ENCODE data around the gene HS3ST4.

HS3ST4 gene

DNA sequence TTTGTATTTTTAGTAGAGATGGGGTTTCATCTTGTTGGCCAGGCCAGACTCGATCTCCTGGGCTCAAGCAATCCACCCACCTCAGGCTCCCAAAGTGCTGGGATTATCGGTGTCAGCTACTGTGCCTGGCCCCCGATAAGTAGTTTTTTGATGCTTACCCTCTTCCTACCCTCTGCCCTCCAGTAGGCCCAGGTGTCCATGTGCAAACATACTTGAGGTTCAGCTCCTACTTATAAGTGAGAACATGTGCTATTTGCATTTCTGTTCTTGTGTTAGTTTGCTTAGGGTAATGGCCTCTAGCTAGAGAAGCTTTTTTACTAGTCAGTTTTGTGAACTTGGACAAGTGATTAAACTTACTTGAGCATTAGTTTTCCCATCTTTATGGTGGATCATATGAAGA is 136.8 kb downstream of the HS3ST4 start:
- DNase-seq: no peak

DNA sequence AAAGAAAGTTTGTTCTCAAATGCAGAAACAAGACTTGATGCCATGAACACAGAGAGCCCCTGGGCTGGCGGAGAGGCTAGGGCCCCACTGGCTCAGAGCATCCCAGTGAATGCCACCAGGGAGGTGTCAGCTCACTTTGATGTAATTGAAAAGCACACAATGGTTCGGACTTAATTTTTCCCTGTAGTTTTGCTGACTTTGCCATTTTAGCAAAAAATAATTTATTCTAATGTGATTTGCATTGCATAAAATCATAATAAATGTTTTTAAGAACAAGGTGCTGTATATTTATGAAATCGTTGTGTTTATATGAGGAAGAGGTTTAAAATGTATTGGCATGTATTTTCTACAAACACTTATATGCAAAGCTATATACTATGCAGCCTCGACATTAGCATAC is 140.5 kb downstream of the HS3ST4 start:
- no peak for DNase-seq

DNA sequence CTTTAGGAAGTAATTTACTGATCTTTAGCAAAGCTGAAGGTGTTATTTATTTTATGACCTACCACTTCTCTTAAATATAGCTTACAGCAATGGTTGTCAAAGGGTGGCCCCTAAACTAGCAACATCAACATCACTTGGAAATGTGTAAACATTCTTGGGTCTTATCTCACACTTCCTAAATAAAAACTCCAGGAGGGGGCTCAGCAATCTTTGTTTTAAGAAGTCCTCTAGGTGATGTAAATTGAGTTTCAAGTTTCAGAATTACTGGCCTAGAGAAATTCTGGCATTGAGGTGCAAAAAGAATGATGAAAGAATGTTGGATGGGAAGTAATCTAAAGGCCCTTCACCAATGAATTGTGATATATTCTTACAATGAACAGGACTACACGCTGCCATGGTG is 142.3 kb downstream of the HS3ST4 start:
- no peak for DNase-seq

DNA sequence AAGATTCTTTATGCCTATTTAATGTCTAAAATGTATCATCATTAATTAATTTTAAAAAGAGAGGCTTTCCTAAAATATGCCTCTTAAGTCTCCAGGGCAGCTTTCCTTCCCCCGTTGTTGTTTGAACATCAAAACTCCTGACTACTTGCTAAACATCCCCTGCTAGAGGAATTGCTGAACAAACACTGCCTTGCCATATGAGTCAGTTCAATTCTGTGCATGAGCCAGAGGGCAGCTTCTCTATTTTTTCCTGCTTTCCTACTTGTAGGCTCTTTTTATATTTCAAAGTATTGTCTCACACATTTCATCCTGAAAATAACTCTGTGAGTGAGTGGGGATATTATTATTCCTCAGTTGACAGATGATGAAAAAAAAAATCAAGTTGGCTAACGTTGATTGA is 143.4 kb downstream of the HS3ST4 start:
- DNase-seq: no peak

DNA sequence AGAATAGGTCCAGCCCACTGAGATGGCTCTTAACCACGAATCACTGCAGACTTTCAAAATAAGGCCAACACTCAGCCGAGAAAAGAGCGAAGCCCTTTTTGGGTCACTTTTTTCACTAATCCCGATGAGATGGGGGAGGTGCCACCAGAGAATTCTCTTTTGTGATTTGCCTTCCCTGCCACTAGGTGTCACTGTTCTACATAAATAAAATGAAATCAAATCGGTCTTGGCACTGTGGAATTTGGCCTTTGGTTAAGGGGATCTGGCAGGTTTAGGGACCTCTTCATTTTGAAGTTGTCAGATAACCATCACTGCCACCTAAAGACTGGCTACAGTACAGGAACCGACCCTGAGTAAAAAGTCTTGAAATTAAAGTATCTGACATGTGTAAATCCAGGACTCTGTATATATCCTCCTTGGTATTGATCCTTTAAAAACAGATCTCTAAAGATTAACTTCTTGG is 147.0 kb downstream of the HS3ST4 start:
- peak; percentile 0 for DNase-seq

DNA sequence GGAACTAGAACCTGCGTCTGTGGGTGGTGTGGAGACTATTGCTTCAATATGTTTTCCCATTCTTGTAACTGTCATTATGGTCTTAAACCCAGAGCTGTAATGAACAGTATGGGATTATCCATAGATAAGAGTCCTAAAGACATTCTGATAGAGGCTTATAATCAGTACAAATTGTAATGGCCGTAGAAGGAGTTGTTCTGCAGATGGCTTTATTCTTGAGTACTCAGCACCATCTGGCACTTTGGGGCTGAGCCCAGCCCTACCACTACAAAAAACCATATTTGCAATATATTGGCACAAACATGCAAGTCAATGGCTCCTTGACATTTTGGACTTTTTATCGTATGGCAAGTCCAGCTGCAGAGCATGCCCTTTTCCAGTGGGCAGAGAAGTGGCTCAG is 150.0 kb downstream of the HS3ST4 start:
- DNase-seq: peak; percentile 23

DNA sequence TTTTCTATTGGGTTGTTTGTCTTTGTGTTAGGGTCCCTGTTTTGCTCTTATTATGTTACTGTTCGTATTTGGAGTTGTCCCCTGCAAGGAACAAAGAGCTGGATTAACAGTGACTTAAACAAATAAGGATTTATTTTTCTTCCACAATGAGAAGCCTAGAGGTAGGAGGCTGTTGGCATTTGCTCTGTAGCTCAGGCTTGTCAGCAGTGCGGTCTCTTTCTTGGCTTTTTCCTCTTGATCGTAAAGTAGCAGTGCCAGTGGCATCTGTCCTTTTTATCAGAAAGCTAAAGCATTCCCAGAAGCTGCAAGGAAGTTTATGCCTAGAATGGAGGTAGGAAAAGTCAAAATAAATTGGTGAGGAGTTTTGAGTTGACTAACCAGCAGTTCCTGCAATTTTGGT is 154.1 kb downstream of the HS3ST4 start:
- DNase-seq: no peak

DNA sequence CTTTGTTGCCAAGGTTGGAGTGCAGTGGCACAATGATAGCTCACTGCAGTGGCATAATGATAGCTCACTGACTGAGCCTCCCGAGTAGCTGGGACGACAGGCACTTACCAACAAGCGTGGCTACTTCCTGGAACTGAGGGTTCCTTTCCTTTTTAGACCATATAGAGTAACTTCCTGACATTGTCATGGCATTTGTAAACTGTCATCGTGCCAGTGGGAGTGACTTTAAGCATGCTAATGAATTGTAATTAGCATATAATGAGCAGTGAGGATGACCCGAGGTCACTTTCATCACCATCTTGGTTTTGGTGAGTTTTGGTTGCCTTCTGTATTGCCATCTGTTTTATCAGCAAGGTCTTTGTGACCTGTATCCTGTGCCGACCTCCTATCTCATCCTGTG is 162.4 kb downstream of the HS3ST4 start:
- no peak for DNase-seq

DNA sequence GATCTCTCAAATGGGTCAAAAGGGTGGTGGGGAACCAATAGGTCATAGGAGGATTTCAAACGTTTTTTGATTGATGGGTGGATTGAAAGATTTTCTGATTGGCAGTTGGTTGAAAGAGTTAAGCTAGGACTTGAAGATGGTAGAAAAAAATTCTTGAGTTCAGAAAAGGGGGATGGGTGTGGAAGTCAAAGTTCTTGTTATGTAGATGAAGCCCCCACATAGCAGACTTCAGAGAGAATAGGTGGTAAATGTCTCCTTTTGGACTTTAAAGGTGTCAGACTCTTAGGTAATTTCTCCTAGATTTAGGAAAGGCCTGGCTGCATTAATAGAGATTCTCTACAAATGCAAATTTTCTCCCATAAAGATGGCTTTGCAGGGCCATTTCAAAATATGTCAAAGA is 163.3 kb downstream of the HS3ST4 start:
- DNase-seq: no peak

DNA sequence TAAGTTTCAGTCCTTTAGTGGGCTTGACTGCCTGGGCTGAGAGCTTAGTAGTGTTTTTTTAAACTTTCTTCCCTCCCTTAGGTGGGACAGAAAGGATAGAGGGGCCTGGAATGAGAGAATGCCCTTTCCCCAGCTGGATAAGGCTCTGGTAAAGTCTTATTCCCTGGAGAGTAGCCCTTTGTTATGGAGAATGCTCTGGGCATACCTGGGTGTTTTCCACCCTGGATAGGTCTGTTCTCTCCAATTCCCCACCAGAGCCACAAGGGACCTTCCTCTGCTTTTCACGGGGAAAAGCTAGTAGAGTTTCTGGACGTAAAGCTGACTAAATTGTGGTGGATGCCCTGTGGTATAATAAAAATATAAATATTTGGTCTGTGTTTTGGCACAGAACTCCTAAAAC is 164.1 kb downstream of the HS3ST4 start:
- DNase-seq: no peak

DNA sequence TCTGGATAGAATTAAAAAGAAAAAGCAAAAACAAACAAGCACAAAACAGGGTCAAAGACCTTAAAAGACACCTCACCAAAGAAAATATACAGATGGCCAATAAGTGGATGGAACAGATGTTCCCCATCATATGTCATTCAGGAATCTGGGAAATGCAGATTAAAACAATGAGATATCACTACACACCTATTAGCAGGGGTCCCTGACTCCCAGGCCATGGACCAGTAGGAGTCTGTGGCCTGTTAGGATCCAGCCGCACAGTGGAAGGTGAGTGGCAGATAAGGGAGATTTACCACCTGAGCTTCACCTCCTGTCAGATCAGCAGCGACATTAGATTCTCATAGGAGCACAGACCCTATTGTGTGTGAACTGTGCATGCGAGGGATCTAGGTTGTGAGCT is 167.9 kb downstream of the HS3ST4 start:
- no peak for DNase-seq

DNA sequence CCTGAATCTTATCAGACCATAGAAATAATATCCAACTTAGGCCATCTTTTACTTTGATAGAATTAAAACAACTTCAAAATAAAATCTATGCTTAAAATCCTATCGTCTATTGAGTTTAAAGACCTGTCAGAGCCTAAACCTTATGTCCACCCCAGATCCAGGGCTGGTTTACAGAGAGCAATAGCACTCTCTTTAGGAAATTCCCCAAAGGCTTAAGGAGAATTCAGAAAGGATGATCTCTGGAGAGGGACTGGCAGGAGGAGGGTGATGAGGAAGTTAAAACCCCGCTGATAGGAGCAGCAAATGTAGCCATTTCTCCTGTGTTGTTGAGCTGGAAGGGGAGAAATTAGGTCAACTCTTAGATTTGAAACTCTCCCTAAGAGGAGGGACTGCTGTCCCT is 175.3 kb downstream of the HS3ST4 start:
- DNase-seq: no peak

DNA sequence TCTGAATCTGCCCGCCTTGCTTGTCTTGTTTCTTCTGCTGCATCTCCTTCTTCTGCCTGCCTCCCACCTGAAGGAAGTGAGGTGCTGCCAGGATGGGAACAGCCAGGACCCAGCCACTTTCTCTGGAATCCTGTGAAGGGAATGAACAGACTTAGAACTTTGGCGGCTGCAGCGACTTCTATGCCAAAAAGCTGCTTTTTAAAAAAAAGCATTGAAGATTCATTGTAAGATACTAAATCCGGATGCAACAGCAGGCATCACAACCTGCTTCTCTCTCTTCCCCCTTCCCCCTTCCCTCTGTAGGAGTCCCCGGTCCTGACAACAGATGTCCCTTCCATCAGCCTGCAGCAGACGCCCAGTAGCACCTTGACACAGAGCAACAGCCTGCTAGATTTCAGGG is 176.3 kb downstream of the HS3ST4 start:
- no peak for DNase-seq

DNA sequence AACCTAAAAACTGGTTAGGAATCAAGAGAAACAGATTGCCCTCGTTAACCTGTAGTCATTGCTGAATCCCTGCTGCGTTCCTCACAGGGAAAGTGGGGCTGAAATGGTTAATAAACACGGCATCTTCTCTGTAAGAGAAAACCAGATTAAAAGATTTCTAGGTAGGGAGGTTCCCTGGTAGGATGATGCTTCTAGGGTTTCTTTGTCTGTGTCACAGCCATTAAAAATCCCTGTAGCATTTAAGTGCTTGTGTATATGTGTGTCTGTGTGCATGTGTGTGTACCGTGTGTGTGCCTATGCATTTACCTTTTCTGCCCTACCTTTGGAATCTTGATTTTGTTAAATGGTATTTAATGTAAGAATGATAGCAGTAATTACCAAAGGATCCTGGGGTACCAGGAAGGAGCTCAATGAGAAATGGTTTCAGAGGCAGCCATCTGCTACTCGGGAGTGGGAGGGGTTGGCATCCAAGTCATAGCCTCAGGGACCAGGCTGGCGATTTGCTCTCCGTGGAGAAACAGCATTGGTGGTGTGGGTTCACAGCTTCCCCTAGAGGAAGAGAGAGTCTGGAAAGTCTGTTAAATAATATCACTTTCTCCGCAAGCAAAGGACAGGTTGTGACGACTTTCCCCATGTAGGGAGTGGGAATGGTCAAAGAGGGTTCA is 177.1 kb downstream of the HS3ST4 start:
- DNase-seq: no peak

DNA sequence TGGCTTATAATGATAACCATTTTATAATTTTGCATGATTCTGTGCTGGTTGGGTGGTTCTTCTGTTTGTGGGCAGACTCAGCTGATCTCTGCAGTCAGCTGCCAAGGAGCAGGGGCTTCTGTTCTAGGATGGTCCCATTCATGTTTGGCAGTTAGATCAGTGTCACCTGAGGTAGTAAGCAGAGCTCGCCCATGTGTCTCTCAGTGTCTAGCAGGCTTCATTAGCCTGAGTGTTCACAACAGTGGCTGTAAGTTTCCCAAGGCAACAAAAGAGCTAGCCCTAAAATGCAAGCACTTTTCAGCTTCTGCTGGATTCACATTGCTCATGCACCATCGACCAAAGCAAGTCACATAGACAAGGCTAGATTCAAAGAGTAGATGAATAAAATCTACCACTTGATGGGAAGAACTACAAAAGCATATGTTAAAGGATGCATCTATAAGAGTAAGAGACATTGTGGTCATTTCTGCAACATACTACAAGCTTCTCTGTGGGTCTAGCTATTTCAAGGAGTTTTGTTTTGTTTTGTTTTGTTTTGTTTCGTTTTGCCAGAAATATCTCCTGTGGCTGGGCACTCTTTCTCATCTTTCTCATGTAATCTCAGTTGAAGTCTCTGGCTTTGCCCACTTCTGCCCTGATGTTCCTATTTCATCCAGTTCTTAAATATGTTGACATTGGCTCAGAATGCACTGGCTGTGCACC is 180.8 kb downstream of the HS3ST4 start:
- no peak for DNase-seq

DNA sequence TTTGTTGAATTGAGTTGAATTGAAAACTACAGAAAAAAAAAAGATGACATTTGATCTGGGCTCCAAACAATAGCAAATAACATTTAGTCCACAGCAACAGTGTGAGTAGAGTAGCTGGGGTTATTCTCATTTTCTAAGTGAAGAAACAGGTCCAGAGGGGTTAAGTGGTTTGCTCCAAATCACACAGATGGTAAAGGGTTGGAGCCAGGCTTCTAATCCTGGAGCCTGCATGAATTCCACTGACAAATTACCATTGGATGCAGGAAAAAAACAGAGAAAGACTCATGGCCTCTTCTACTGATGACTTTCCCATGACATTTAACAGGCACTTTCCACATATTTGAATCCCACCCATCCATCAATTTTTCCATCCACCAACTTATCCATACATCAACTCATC is 182.4 kb downstream of the HS3ST4 start:
- no peak for DNase-seq

DNA sequence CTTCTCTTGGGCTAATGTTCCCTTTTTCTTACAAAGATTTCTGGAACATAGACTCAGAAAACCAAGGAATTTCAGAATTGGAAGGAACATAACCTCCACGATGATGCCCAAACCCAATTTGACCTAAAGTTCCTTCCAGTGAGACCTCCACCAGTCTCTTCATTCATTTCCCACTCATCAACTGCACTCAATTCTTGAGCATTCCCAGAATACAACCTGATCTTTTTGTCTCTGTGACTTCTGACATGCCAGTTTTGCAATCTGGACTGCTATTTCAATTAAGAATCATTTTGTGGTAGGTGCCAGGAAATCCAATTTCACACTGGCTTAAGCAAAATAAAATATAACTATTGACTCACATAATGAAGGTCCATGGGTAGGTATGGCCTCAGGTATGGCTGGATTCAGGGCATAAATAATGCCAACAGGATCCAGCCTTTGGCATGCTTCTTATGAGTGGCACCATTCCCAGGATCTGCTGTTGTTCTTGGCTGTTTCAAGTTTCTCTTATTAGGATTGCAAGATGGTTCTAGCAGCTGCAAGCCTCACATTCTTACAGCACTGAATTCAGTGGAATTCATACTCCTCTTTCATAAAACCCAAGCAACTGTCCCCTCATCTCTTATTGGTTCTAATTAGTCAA is 184.3 kb downstream of the HS3ST4 start:
- no peak for DNase-seq

DNA sequence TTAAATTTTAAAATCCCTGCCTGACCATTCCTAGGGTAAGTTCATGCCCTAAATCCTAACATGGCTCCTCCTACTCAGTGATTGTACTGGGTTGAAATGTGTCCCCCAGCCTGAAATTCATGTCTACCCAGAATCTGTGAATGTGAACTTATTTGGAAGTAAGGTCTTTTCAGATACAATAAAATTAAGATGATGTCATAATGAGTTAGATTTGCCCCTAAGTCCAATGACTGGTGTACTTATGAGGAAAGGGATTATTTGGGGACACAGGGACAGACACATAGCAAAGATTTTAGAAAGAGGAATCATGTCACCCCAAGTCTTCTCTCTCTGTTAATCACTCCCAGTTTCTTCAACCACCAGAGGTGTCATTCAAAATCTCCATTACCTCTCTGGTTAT is 185.3 kb downstream of the HS3ST4 start:
- no peak for DNase-seq

DNA sequence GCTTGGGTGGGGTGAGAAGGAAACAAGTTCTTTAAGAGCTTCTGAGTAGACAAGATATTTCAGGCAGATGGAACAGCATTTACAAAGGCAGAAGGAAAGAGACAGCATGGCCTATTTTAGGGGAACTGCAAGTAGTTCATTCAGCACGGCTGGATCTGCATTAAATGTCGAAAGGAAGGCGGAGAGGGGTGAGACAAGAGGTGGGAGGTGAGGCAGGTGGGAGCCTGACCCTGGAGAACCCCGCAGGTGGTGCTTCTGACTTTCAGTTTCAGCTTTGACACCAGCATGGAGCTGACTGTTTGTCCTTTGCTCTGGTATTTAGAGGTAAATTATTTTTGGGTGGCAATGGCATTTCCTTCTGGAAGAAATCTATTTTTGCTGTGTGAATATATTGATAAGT is 194.8 kb downstream of the HS3ST4 start:
- no peak for DNase-seq

DNA sequence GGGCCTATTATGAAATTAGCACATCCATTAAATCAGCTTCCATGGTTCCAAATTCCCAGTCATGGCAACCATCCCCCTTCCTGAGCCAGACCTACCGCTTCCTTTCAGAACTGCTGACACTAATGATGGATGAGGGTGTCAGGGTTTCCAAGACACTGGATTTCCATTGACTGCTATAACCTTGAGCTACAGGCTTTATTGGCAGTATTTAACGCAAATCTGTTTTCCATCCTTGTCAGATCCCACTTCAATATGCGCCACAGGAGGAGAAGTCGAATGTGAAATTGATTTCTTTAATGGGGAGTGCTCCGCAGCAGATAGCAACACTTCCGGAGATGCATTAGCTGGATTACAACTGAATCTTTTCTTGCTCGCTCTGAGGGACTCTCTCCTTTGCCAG is 197.1 kb downstream of the HS3ST4 start:
- no peak for DNase-seq

DNA sequence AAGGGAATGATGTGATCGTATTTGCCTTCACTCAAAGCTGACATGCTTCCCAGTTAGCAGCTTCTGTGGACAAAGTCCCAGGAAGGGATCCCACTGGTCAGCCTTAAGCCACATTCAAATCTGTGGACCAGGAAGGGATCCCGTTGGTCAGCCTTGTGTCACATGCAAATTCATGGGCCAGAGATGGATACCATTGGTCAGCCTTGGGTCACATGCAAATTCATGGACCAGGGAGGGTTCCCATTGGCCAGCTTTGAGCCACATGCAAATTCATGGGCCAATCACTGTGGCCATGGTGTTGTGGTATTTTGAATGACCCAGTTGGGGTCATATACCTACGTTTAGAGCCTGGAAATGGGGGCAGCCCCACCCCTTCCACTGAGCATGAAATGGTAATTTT is 201.6 kb downstream of the HS3ST4 start:
- no peak for DNase-seq

DNA sequence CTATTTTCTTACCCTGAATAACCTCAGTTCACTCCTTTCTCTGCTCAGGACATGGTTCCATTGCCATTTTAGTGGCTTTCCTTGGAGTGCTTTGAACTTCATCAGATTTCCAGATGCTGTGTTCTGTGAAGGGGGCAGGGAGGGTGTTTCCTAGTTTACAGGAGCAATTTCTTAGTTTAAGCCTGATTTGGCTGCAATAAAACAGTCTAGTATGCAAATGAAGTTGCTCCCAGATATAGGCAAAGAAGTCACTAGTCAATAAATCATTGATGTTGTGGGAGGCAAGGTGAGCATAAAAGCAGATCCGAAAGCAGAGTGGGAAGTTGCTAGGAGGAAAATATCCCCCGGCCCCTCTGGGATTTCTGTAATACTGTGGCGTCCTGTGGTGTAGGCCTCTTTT is 202.3 kb downstream of the HS3ST4 start:
- no peak for DNase-seq

DNA sequence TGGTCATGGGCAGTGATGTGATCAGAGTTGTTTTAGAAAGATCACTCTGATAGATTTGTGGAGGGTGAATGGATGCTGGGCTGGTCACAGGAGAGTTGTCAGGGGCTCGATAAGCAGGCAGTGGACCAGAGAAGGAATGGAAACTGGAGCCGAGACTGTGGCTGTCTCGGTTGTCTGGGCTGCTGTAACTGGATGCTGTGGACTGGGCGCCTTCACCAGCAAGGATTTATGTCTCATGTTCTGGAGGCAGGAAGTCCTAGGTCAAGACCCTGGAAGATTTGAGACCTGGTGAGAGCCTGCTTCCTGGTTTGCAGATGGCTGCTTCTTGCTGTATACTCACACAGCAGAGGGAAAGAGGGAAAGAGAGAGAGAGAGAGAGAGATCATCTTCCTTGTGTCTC is 203.6 kb downstream of the HS3ST4 start:
- no peak for DNase-seq

DNA sequence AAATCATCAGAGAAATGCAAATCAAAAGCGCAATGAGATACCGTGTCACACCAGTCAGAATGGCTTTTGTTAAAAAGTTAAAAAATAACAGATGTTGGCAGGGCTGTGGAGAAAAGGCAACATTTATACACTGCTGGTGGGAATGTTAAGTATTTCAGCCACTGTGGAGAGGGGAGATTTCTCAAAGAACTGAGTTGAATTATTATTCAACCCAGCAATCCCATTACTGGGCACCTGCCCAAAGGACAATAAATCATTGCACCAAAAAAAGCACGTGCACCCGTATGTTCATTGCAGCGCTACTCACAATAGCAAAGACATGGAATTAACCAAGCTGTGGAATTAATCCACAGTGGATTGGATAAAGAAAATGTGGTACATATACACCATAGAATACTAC is 204.7 kb downstream of the HS3ST4 start:
- DNase-seq: no peak

DNA sequence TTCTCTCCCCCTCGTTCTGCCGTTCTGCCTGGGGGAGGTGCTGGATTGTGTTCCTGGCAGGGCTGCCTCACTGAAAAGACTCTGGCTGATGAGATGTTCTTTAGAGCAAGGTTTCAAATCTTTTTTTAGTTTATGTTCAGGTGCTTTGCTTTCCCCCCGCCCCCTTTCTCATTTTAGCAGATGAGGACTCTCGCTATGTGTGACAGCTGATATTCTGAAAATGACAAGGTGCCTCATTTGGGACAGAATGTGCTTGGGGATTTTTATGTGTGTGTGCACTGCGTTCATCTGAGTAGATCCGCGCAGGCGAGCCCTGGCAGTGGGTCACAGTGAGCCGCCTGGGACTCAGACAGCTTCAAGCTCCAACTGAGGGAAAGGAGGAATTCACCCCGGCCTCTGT is 205.9 kb downstream of the HS3ST4 start:
- no peak for DNase-seq

All from NCI-H524 treated with DMSO at 0.1 percent for 48 hours (cell line).